GM12872 (cell line): Measurements from ENCODE around the gene SF3B2.

Source experiments
- CTCF ChIP-seq: IDR thresholded peaks from 3 replicates; pipeline ENCODE4 v1.5.1; 2011; ENCODE audit warnings: low read depth, mild to moderate bottlenecking, low read length, moderate library complexity; ENCODE audit not compliant: insufficient read depth

Gene SF3B2

GRCh38 chr11:66104057-66104638 lies 52.0 kb downstream of the SF3B2 start:
- no peak for TF ChIP-seq CTCF

DNA sequence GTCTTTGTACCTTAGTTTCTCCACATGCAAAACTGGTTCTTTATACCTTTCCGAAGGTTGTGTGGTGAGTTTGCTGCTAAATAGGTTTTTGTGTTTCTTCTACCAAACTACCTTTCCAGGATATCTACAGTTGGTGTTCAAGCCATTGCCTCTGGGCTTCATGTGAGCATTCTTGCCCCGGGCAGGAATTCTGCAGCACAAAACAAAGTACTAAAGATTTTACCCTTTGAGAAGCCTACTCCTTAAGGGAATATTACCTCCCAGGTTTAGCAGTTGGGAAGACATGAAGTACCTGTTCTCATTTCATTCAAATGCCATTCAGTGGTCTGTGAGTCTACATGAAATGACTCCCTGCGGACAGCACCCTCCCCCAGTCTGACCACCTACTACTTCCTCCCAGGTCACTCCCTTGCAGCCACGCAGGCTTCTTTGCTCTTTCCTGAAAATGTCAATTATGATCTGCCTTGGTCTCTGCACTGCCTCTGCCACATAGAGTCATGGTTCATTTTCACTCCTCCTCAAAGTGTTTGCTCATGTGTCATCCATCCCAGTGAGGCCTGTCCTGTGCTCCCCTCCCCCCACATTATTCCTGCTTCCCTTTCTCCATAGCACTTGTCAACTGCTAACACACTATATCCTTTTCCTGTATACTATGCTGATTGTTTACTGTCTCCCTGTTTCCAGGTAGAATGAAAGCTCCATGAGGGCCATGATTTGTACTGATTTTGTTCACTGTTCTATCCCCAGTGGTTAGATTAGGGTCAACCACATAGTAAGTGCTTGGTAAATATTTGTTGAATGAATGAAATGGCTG lies 54.8 kb downstream of the SF3B2 start:
- TF ChIP-seq CTCF, result no peak

DNA sequence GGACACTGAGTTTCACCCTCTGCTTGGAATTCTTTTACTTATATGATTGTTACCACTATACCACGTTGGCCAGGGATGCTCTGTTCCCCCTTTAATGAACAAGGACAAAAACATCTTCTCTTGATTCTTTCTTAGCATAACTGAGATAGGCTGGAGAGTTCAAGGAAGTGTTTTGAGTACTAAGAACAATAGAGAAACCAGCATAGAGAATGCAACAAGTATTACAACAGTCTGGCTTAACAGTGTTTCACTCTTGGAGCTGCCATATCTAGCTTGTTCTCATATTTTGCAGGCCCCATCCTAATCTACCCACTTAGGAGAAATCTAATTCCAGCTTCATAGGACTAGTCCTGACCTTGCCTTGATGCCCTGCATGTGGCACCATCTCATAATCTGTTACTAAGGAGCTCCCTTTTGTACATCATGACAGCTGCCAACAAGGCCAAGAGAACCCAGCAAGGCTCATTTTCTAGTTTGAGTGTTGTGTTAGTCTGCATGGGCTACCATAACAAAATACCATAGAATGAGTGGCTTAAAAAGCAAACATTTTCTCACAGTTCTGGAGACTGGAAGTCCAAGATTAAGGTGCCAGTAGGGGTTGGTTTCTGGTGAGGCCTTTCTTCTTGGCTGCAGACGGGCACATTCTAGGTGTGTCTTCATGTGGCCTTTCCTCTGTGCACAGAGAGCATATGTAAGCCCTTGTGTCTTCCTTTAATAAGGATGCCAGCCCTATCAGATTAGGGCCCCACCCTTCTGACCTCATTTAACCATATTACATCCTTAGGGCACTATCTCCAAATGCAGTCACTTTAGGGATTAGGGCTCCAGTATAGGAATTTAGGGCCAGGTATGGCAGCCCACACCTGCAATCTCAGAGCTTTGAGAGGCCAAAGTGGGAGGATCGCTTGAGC lies 55.7 kb downstream of the SF3B2 start:
- no peak for TF ChIP-seq CTCF

DNA sequence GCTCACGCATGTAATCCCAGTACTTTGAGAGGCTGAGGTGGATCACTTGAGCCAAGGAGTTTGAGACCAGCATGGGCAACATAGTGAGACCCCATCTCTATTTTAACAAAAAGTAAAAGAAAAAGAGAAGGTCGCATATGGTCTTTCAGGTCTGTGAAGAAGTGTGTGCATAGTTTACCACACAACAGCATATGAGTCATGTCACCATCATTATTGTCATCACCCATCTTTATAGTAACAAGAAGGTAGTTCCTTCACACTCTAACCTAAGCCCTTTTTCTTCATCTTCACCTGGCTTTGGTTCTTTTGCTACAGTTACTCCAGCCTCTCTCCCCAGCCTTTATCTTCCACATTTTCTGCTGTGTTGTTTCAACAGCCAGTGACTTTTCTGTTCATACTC lies 57.1 kb downstream of the SF3B2 start:
- TF ChIP-seq CTCF, result no peak

GRCh38 chr11:66111158-66111557 lies 59.0 kb downstream of the SF3B2 start:
- TF ChIP-seq CTCF, result no peak

DNA sequence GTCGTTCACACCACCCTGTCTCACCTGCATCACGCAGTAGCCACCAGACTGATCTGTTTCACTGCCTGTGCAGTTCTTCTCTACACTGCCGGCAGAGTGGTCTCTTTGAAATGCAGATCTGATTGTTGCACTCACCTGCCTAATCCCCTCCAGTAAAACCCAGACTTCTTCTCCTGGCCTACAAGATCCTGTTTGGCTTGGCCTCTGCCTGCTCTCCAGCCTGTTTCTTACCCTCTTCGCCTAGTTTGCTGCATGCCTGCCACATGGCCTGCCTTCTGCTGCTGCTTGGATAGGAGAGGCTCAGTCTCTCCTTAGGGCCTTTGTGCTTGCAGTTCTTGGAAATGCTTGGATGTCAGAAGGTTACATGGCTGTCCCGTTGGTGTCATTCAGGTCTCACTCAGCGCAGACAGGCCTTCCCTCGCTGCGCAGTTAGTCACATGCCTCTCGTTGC lies 59.9 kb downstream of the SF3B2 start:
- TF ChIP-seq CTCF, result no peak

GRCh38 chr11:66112601-66113499 lies 60.7 kb downstream of the SF3B2 start:
- no peak for TF ChIP-seq CTCF
